Measurements from ENCODE around the gene VASP.

DNA sequence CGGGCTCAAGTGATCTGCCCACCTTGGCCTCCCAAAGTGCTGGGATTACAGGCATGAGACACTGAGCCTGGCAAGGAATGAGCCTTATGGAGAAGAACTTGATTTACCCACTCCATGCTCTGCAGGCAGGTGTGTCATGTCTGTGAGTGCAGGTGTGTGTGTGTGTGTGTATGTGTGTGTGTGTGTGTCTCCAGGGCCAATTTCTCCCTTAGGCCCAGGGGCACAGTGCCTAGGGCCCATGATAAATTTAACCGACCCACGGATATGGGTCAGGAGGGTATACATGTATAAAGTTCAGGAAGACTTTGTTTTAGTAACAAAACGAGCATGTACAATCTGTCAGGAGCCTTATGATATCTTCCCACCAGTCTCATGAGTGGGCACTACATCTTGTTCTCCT is 44.0 kb upstream of the VASP start:
- TF ChIP-seq SMAD3 (CRISPR knock-in tag; IDR thresholded peaks at IDR 0.05; ENCODE audit: borderline replicate concordance): no peak
- TF ChIP-seq, protein P1, sequence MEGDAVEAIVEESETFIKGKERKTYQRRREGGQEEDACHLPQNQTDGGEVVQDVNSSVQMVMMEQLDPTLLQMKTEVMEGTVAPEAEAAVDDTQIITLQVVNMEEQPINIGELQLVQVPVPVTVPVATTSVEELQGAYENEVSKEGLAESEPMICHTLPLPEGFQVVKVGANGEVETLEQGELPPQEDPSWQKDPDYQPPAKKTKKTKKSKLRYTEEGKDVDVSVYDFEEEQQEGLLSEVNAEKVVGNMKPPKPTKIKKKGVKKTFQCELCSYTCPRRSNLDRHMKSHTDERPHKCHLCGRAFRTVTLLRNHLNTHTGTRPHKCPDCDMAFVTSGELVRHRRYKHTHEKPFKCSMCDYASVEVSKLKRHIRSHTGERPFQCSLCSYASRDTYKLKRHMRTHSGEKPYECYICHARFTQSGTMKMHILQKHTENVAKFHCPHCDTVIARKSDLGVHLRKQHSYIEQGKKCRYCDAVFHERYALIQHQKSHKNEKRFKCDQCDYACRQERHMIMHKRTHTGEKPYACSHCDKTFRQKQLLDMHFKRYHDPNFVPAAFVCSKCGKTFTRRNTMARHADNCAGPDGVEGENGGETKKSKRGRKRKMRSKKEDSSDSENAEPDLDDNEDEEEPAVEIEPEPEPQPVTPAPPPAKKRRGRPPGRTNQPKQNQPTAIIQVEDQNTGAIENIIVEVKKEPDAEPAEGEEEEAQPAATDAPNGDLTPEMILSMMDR (IDR thresholded peaks at IDR 0.05): no peak
- TF ChIP-seq, protein P2, sequence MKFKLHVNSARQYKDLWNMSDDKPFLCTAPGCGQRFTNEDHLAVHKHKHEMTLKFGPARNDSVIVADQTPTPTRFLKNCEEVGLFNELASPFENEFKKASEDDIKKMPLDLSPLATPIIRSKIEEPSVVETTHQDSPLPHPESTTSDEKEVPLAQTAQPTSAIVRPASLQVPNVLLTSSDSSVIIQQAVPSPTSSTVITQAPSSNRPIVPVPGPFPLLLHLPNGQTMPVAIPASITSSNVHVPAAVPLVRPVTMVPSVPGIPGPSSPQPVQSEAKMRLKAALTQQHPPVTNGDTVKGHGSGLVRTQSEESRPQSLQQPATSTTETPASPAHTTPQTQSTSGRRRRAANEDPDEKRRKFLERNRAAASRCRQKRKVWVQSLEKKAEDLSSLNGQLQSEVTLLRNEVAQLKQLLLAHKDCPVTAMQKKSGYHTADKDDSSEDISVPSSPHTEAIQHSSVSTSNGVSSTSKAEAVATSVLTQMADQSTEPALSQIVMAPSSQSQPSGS (CRISPR knock-in tag; IDR thresholded peaks at IDR 0.05; ENCODE audit: borderline replicate concordance, low read depth): no peak
- no peak for TF ChIP-seq JUN (CRISPR knock-in tag; IDR thresholded peaks at IDR 0.05)
- TF ChIP-seq CREB1 (CRISPR knock-in tag; IDR thresholded peaks at IDR 0.05): no peak

All from WTC11 (cell line).